Caco-2 (cell line): ENCODE measurements around the gene HIVEP1. TPM values are rescaled to one million over a fixed set of nuclear protein-coding genes. Genes with fewer than 3 reads are reported as not detected.

ENCODE experiments used
- BruUV-seq: library from RNA; stranded (reverse); fragments of 400-500 nt; replicated peaks from 2 replicates; lab custom pipeline; 2021; lab: Mats Ljungman, UMichigan
- CTCF ChIA-PET: fragments of 300-600 bp; sonication (Branson Sonifier 250); formaldehyde crosslinking; loops from one replicate; lab custom pipeline; 2022; ENCODE audit warnings: antibody characterized with exemption; lab: Charles Lee
- POLR2A ChIA-PET: fragments of 300-600 bp; sonication (Branson Sonifier 250); formaldehyde crosslinking; loops from one replicate; lab custom pipeline; 2022; ENCODE audit warnings: antibody characterized with exemption; lab: Charles Lee
- DNase-seq, 2 experiments: peaks; one replicate each; pipeline versions ENCODE4 v3.0.0 to v3.0.0-alpha.2; 2020 to 2022
- H3K27me3 ChIP-seq: replicated peaks from 2 replicates; pipeline ENCODE4 v1.6.0; 2011; ENCODE audit warnings: low read length; ENCODE audit not compliant: control insufficient read depth, insufficient read depth
- H3K36me3 ChIP-seq: 2 replicates; pipeline ENCODE4 v1.5.1; 2011; ENCODE audit warnings: low read length; ENCODE audit not compliant: control insufficient read depth, insufficient read depth
- H3K4me1 ChIP-seq: fragments of 250-450 bp; sonication (Bioruptor Pico); 2 replicates; pipeline ENCODE4 v1.5.1; 2020; ENCODE audit warnings: mild to moderate bottlenecking
- H3K4me3 ChIP-seq: 2 replicates; pipeline ENCODE4 v1.5.1; 2011; ENCODE audit warnings: low read depth, mild to moderate bottlenecking, control low read depth, low read length
- H3K9me3 ChIP-seq: fragments of 250-450 bp; sonication (Bioruptor Pico); 2 replicates; pipeline ENCODE4 v1.5.1; 2020; ENCODE audit warnings: mild to moderate bottlenecking, moderate library complexity
- H3K27ac Mint-ChIP-seq: one replicate; pipeline ENCODE4 v1.8.0; 2022; ENCODE audit warnings: mixed read lengths; ENCODE audit not compliant: unreplicated experiment
- H3K27me3 Mint-ChIP-seq: one replicate; pipeline ENCODE4 v1.8.0; 2022; ENCODE audit warnings: mixed read lengths; ENCODE audit not compliant: insufficient read depth, unreplicated experiment
- H3K36me3 Mint-ChIP-seq: one replicate; pipeline ENCODE4 v1.8.0; 2022; ENCODE audit warnings: mild to moderate bottlenecking, mixed read lengths; ENCODE audit not compliant: insufficient read depth, unreplicated experiment
- H3K4me1 Mint-ChIP-seq: one replicate; pipeline ENCODE4 v1.8.0; 2022; ENCODE audit warnings: low read depth, mixed read lengths; ENCODE audit not compliant: unreplicated experiment
- H3K4me3 Mint-ChIP-seq: one replicate; pipeline ENCODE4 v1.8.0; 2022; ENCODE audit warnings: mild to moderate bottlenecking, moderate library complexity, mixed read lengths; ENCODE audit not compliant: unreplicated experiment
- H3K9me3 Mint-ChIP-seq: one replicate; pipeline ENCODE4 v1.8.0; 2022; ENCODE audit warnings: mixed read lengths; ENCODE audit not compliant: unreplicated experiment
- CTCF ChIP-seq, 2 experiments: fragments of 200-600 bp in 1 of 2; IDR thresholded peaks; 1 replicate in 1 of 2; 2 replicates in 1 of 2; pipeline versions ENCODE4 v1.5.1 to v1.8.0; 2011 to 2022; ENCODE audit warnings: antibody characterized with exemption in 1 of 2, control low read depth in 1 of 2, inconsistent platforms in 1 of 2, low read depth in 1 of 2, low read length in 1 of 2, mild to moderate bottlenecking in 1 of 2, moderate library complexity in 1 of 2; ENCODE audit not compliant: insufficient read depth in 1 of 2, severe bottlenecking in 1 of 2, unreplicated experiment in 1 of 2
- intact Hi-C: fragments of 100-400 bp; cut with micrococcal nuclease; formaldehyde crosslinking; loops from one replicate; pipeline ENCODE4 v1.10.0; 2022; ENCODE audit not compliant: unreplicated experiment
- total RNA-seq: library from RNA; stranded (reverse); gene quantifications from 2 replicates; pipeline ENCODE4 v1.2.3, GENCODE V29; 2022

HIVEP1 gene
- total RNA-seq, 1 experiment from 2014 or later = 22.8 TPM

DNA sequence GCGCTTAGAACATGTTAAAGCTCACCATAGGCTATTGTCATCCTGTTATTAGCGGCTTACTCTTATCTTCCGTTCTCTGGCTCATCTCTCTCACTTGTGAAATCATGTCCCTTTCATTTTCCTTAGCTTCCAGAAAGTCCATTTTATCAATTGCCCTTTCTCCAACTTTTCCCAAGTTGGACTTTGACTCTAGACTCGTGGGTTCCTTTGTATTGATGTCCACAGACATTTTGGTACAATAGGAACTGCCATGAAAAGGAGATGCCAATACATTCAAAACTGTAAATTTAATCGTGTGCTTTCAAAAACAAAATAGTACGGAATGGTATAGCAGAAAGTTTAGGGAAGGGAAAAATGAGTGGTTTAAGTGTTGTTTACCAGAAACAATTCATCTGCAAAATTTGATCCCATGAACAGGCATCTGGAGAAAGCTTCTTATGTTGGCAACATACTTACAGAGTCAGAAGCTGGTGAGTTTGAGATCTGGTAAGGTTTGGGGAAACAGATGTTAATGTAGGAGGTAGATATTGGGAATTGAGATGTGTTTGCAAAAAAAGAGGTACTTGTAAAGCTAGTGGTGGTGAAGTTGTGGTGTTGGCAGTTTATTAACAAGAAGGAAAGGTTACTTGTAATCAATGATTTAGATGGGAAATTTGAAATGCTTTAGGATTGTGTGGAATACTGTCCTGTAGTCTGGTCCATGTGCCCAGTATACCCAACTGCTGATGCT lies 10.2 kb upstream of the HIVEP1 start:
- peaks cover 17% of the 10 kb centered on the region for H3K4me1 Mint-ChIP-seq
- H3K27ac Mint-ChIP-seq = no peak overlapping the region
- H3K36me3 ChIP-seq = no peaks in the 10 kb centered on the region
- H3K4me3 Mint-ChIP-seq = no peak overlapping the region
- no TSS peak for BruUV-seq
- no peaks in the 10 kb centered on the region for H3K27me3 ChIP-seq
- H3K36me3 Mint-ChIP-seq = no peaks in the 10 kb centered on the region
- peaks cover 6% of the 10 kb centered on the region for H3K4me1 ChIP-seq
- H3K4me3 ChIP-seq = no peak overlapping the region
- POLR2A ChIA-PET = no interaction called here
- no peaks in the 10 kb centered on the region for H3K9me3 ChIP-seq
- peaks cover 12% of the 10 kb centered on the region for H3K9me3 Mint-ChIP-seq
- no peak for TF ChIP-seq CTCF (IDR thresholded peaks at IDR 0.05; ENCODE audit: insufficient read depth in 1 of 2, low read depth in 1 of 2, low read length in 1 of 2, severe bottlenecking in 1 of 2, unreplicated experiment in 1 of 2)
- H3K27me3 Mint-ChIP-seq = no peaks in the 10 kb centered on the region
- CTCF ChIA-PET = no interaction called here
- intact Hi-C loops = no loop called here
- no peak for DNase-seq

DNA sequence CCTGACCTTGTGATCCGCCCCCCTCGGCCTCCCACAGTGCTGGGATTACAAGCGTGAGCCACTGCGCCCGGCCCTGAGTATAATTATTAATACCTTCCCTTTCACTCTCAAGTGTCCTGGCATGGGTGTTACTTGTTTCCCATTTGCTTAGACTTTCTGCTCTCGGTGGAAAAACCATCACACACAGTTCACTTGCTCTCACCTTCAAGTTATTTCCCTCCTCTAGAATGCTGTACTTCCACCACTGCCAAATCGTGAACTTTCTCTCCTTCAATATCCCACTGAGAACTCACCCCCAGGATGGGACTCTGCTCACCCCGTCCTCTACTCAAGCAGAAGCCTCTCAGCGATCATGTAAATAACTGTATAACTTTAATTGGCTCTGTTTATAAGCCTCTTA lies 4.6 kb upstream of the HIVEP1 start:
- peaks cover 16% of the 10 kb centered on the region for H3K4me1 ChIP-seq
- DNase-seq = no peak
- POLR2A ChIA-PET = no interaction called here
- no peak for TF ChIP-seq CTCF (IDR thresholded peaks at IDR 0.05; ENCODE audit: insufficient read depth in 1 of 2, low read depth in 1 of 2, low read length in 1 of 2, severe bottlenecking in 1 of 2, unreplicated experiment in 1 of 2)
- H3K9me3 ChIP-seq = no peaks in the 10 kb centered on the region
- no TSS peak for BruUV-seq
- H3K4me1 Mint-ChIP-seq = peaks cover 8% of the 10 kb centered on the region
- no peaks in the 10 kb centered on the region for H3K27me3 ChIP-seq
- H3K36me3 ChIP-seq = no peaks in the 10 kb centered on the region
- H3K27ac Mint-ChIP-seq = peak overlapping the region; percentile 98
- no peaks in the 10 kb centered on the region for H3K9me3 Mint-ChIP-seq
- H3K4me3 Mint-ChIP-seq = peak overlapping the region; percentile 96
- no peaks in the 10 kb centered on the region for H3K27me3 Mint-ChIP-seq
- H3K4me3 ChIP-seq = peak overlapping the region; percentile 64
- peaks cover 6% of the 10 kb centered on the region for H3K36me3 Mint-ChIP-seq
- intact Hi-C loops = loop anchor here (5.0 kb wide), 1 partner anchor 410 kb away; no protein-coding TSS in a partner anchor
- CTCF ChIA-PET = no interaction called here

- ChIA-PET POLR2A (no interaction called here), CTCF (interaction anchor here (0.6 kb wide), 1 partner anchor 15 kb away, joined by 3 read pairs; no protein-coding TSS in a partner anchor)
- H3K36me3 ChIP-seq = no peaks in the 10 kb centered on the region
- H3K4me1 Mint-ChIP-seq = peaks cover 8% of the 10 kb centered on the region
- no peaks in the 10 kb centered on the region for H3K9me3 ChIP-seq
- no peaks in the 10 kb centered on the region for H3K27me3 ChIP-seq
- H3K36me3 Mint-ChIP-seq = peaks cover 8% of the 10 kb centered on the region
- no peaks in the 10 kb centered on the region for H3K27me3 Mint-ChIP-seq
- TSS peak; percentile 94 for BruUV-seq
- peak overlapping the region; percentile 64 for H3K4me3 ChIP-seq
- H3K9me3 Mint-ChIP-seq = no peaks in the 10 kb centered on the region
- no peak for TF ChIP-seq CTCF (IDR thresholded peaks at IDR 0.05; ENCODE audit: insufficient read depth in 1 of 2, low read depth in 1 of 2, low read length in 1 of 2, severe bottlenecking in 1 of 2, unreplicated experiment in 1 of 2)
- H3K4me3 Mint-ChIP-seq = peak overlapping the region; percentile 96
- intact Hi-C loops = loop anchor here (5.0 kb wide), 1 partner anchor 411 kb away; no protein-coding TSS in a partner anchor
- no peak for DNase-seq
- peak overlapping the region; percentile 98 for H3K27ac Mint-ChIP-seq
- H3K4me1 ChIP-seq = peaks cover 16% of the 10 kb centered on the region
These were observed 4.2 kb upstream of the HIVEP1 start for GRCh38 chr6:12007887-12008286.
